Large intestine (tissue), 3 donors: ENCODE measurements around the gene AQP10. TPM values are rescaled to one million over a fixed set of nuclear protein-coding genes. Genes with fewer than 3 reads are reported as not detected.
A peak's percentile ranks its signal among the peaks of the same experiment; 100 is the strongest.
"Not testable (repeated sequence)": the region's sequence is repeated elsewhere in the genome, so short reads cannot be mapped to it uniquely, and the experiment has no call there.

Experiments used
- DNase-seq, 2 donors: peaks; one replicate each; pipeline versions ENCODE4 v3.0.0 to v3.0.0-alpha.2; 2013
- H3K27ac ChIP-seq: one replicate; pipeline ENCODE4 v1.5.1; 2013; ENCODE audit warnings: low read length
- H3K27me3 ChIP-seq: 2 replicates; pipeline ENCODE4 v1.6.1; 2013; ENCODE audit warnings: low read length; ENCODE audit not compliant: control insufficient read depth, insufficient read depth
- H3K36me3 ChIP-seq: 2 replicates; pipeline ENCODE4 v1.6.1; 2013; ENCODE audit warnings: low read length; ENCODE audit not compliant: control insufficient read depth, insufficient read depth
- H3K4me1 ChIP-seq: one replicate; pipeline ENCODE4 v1.6.1; 2013; ENCODE audit warnings: low read length; ENCODE audit not compliant: control insufficient read depth, insufficient read depth
- H3K4me3 ChIP-seq: one replicate; pipeline ENCODE4 v1.5.1; 2013; ENCODE audit warnings: low read length
- H3K9me3 ChIP-seq: one replicate; pipeline ENCODE4 v1.6.1; 2013; ENCODE audit warnings: mild to moderate bottlenecking, low read depth, low read length, moderate library complexity; ENCODE audit not compliant: control insufficient read depth
- WGBS: methylation state at CpG from one replicate; pipeline ENCODE4 v1.1.5; 2013; ENCODE audit warnings: low lambda C conversion rate; ENCODE audit not compliant: insufficient coverage; 5-methylcytosine and 5-hydroxymethylcytosine counted together
- polyA plus RNA-seq: library from polyadenylated mRNA; unstranded; fragments of 120-200 nt; gene quantifications from one replicate; pipeline ENCODE4 v1.2.1, GENCODE V29; 2013

The AQP10 gene
- polyA plus RNA-seq, 1 donor: 11.1 TPM

GRCh38 chr1:154304664-154305337 lies 16.1 kb upstream of the AQP10 start:
- Histone ChIP-seq H3K4me1 (no peaks in the 10 kb centered on the region), H3K27ac (no peak overlapping the region), H3K36me3 (no peaks in the 10 kb centered on the region), H3K27me3 (no peaks in the 10 kb centered on the region), H3K4me3 (no peak overlapping the region), H3K9me3 (no peaks in the 10 kb centered on the region)
- DNase-seq: no peak
- no CpG with 5 or more reads among the region's 9 CpGs for WGBS

- H3K4me3 ChIP-seq: no peak overlapping the region
- 100% methylated on average over 1 of the region's 3 CpGs for WGBS
- H3K9me3 ChIP-seq: no peaks in the 10 kb centered on the region
- no peaks in the 10 kb centered on the region for H3K27me3 ChIP-seq
- no peak overlapping the region for H3K27ac ChIP-seq
- no peaks in the 10 kb centered on the region for H3K4me1 ChIP-seq
- no peak for DNase-seq
- H3K36me3 ChIP-seq: no peaks in the 10 kb centered on the region
Observed at GRCh38 chr1:154306151-154306550, 14.7 kb upstream of the AQP10 start.

GRCh38 chr1:154307670-154308270 lies 13.1 kb upstream of the AQP10 start:
- no CpG with 5 or more reads among the region's 4 CpGs for WGBS
- DNase-seq: not testable (repeated sequence)

GRCh38 chr1:154309136-154309535 lies 11.8 kb upstream of the AQP10 start:
- H3K27ac ChIP-seq, H3K4me1 ChIP-seq, DNase-seq, H3K9me3 ChIP-seq, H3K4me3 ChIP-seq, H3K36me3 ChIP-seq, H3K27me3 ChIP-seq: not testable (repeated sequence)
- 100% methylated on average over 4 of the region's 7 CpGs for WGBS

More at GRCh38 chr1:154307670-154308270, 13.1 kb upstream of the AQP10 start:
- H3K4me3 ChIP-seq, H3K27ac ChIP-seq, H3K27me3 ChIP-seq, H3K36me3 ChIP-seq, H3K9me3 ChIP-seq, H3K4me1 ChIP-seq: not testable (repeated sequence)

GRCh38 chr1:154312229-154313065 lies 8.4 kb upstream of the AQP10 start:
- not testable (repeated sequence) for DNase-seq, H3K27ac ChIP-seq, H3K36me3 ChIP-seq, H3K9me3 ChIP-seq, H3K27me3 ChIP-seq, H3K4me3 ChIP-seq, H3K4me1 ChIP-seq
- WGBS: 72% methylated on average over 3 of the region's 13 CpGs

- H3K27me3 ChIP-seq: no peaks in the 10 kb centered on the region
- WGBS: no CpG with 5 or more reads among the region's 10 CpGs
- H3K4me1 ChIP-seq: no peaks in the 10 kb centered on the region
- H3K27ac ChIP-seq: no peak overlapping the region
- DNase-seq: no peak
- no peaks in the 10 kb centered on the region for H3K9me3 ChIP-seq
- H3K36me3 ChIP-seq: no peaks in the 10 kb centered on the region
- H3K4me3 ChIP-seq: no peak overlapping the region
Observed at GRCh38 chr1:154313066-154313356, 7.9 kb upstream of the AQP10 start.

GRCh38 chr1:154314226-154314625 lies 6.7 kb upstream of the AQP10 start:
- 100% methylated on average over 1 of the region's 3 CpGs for WGBS
- H3K4me1 ChIP-seq, H3K36me3 ChIP-seq, H3K27ac ChIP-seq, H3K4me3 ChIP-seq, H3K27me3 ChIP-seq, H3K9me3 ChIP-seq: not testable (repeated sequence)
- peak in 1 of 2 donors; percentile 28 for DNase-seq

GRCh38 chr1:154316704-154317103 lies 4.2 kb upstream of the AQP10 start:
- no CpG with 5 or more reads among the region's 1 CpG for WGBS
- no peak overlapping the region for H3K27ac ChIP-seq
- H3K4me1 ChIP-seq: peaks cover 6% of the 10 kb centered on the region
- no peak for DNase-seq
- no peaks in the 10 kb centered on the region for H3K9me3 ChIP-seq
- H3K27me3 ChIP-seq: no peaks in the 10 kb centered on the region
- H3K4me3 ChIP-seq: no peak overlapping the region
- H3K36me3 ChIP-seq: no peaks in the 10 kb centered on the region

GRCh38 chr1:154318386-154318785 lies 2.5 kb upstream of the AQP10 start:
- DNase-seq: no peak
- peaks cover 10% of the 10 kb centered on the region for H3K4me1 ChIP-seq
- H3K27ac ChIP-seq: no peak overlapping the region
- H3K4me3 ChIP-seq: no peak overlapping the region
- H3K36me3 ChIP-seq: no peaks in the 10 kb centered on the region
- no peaks in the 10 kb centered on the region for H3K9me3 ChIP-seq
- peaks cover 3% of the 10 kb centered on the region for H3K27me3 ChIP-seq
- WGBS: 75% methylated on average over 1 of the region's 4 CpGs

- H3K27ac ChIP-seq: not testable (repeated sequence)
Observed at GRCh38 chr1:154321609-154321934, 679 bp downstream of the AQP10 start.

More at GRCh38 chr1:154321609-154321934, 679 bp downstream of the AQP10 start:
- Histone ChIP-seq H3K4me1 (peaks cover 15% of the 10 kb centered on the region), H3K27me3 (peaks cover 27% of the 10 kb centered on the region)
- not testable (repeated sequence) for H3K4me3 ChIP-seq, DNase-seq, H3K36me3 ChIP-seq, H3K9me3 ChIP-seq
